SK-N-SH treated with all-trans-retinoic acid at 6 μM for 48 hours (cell line): ENCODE measurements around the gene TPST2.
A peak's percentile ranks its signal among the peaks of the same experiment; 100 is the strongest.

Source experiments
- ATAC-seq: fragments of 200-7000 bp; cut with Tn5 transposase; 3 replicates; pipeline ENCODE4 v1.9.1; 2020; ENCODE audit warnings: mild to moderate bottlenecking, moderate library complexity
- ARNTL ChIP-seq: fragments of 450-650 bp; formaldehyde crosslinking; IDR thresholded peaks from 2 replicates; pipeline ENCODE4 v1.5.0; 2020; ENCODE audit warnings: low read depth, mild to moderate bottlenecking, moderate library complexity, borderline replicate concordance
- BACH2 ChIP-seq: fragments of 250-450 bp; sonication (Bioruptor Pico); IDR thresholded peaks from 2 replicates; pipeline ENCODE4 v1.9.0; 2021; ENCODE audit warnings: mild to moderate bottlenecking, borderline replicate concordance
- CSDC2 ChIP-seq: fragments of 250-450 bp; sonication (Bioruptor Pico); IDR thresholded peaks from 2 replicates; pipeline ENCODE4 v1.5.0; 2020; ENCODE audit warnings: mild to moderate bottlenecking, moderate library complexity
- CSRNP3 ChIP-seq: fragments of 250-450 bp; sonication (Bioruptor Pico); IDR thresholded peaks from 2 replicates; pipeline ENCODE4 v1.5.1; 2021; ENCODE audit warnings: mild to moderate bottlenecking, moderate library complexity
- ESRRG ChIP-seq: fragments of 250-450 bp; sonication (Bioruptor Pico); IDR thresholded peaks from 2 replicates; pipeline ENCODE4 v1.6.1; 2021; ENCODE audit warnings: mild to moderate bottlenecking
- GLIS3 ChIP-seq: fragments of 250-450 bp; sonication (Bioruptor Pico); IDR thresholded peaks from 2 replicates; pipeline ENCODE4 v1.5.0; 2020; ENCODE audit warnings: mild to moderate bottlenecking, moderate library complexity
- ISL1 ChIP-seq: fragments of 250-450 bp; sonication (Bioruptor Pico); IDR thresholded peaks from 2 replicates; pipeline ENCODE4 v2.1.2; 2022; ENCODE audit warnings: mild to moderate bottlenecking, moderate library complexity
- OSR1 ChIP-seq: fragments of 250-450 bp; sonication (Bioruptor Pico); IDR thresholded peaks from 2 replicates; pipeline ENCODE4 v1.8.0; 2022; ENCODE audit warnings: moderate library complexity, mild to moderate bottlenecking, inconsistent platforms
- PATZ1 ChIP-seq: fragments of 250-450 bp; sonication (Bioruptor Pico); IDR thresholded peaks from 2 replicates; pipeline ENCODE4 v1.8.0; 2020; ENCODE audit warnings: mild to moderate bottlenecking, moderate library complexity, borderline replicate concordance
- POU6F1 ChIP-seq: fragments of 250-450 bp; sonication (Bioruptor Pico); IDR thresholded peaks from 2 replicates; pipeline ENCODE4 v1.8.0; 2021; ENCODE audit warnings: low read depth, mild to moderate bottlenecking, moderate library complexity, borderline replicate concordance
- PPARA ChIP-seq: fragments of 250-450 bp; sonication (Bioruptor Pico); IDR thresholded peaks from 2 replicates; pipeline ENCODE4 v1.5.0; 2020; ENCODE audit warnings: mild to moderate bottlenecking, borderline replicate concordance
- RARB ChIP-seq: fragments of 250-450 bp; sonication (Bioruptor Pico); IDR thresholded peaks from 2 replicates; pipeline ENCODE4 v1.8.0; 2021; ENCODE audit warnings: mild to moderate bottlenecking, moderate library complexity
- SNAI2 ChIP-seq: fragments of 250-450 bp; sonication (Bioruptor Pico); IDR thresholded peaks from 2 replicates; pipeline ENCODE4 v1.5.0; 2020; ENCODE audit warnings: mild to moderate bottlenecking, moderate library complexity
- TCF4 ChIP-seq: fragments of 250-450 bp; sonication (Bioruptor Pico); IDR thresholded peaks from 2 replicates; pipeline ENCODE4 v1.8.0; 2021; ENCODE audit warnings: mild to moderate bottlenecking, moderate library complexity, borderline replicate concordance
- TOX ChIP-seq: fragments of 250-450 bp; sonication (Bioruptor Pico); IDR thresholded peaks from 2 replicates; pipeline ENCODE4 v1.8.0; 2021; ENCODE audit warnings: mild to moderate bottlenecking, moderate library complexity, borderline replicate concordance
- ZC3H10 ChIP-seq: fragments of 250-450 bp; sonication (Bioruptor Pico); IDR thresholded peaks from 2 replicates; pipeline ENCODE4 v1.5.1; 2021; ENCODE audit warnings: mild to moderate bottlenecking, moderate library complexity
- ZFP3 ChIP-seq: fragments of 250-450 bp; sonication (Bioruptor Pico); IDR thresholded peaks from 2 replicates; pipeline ENCODE4 v1.5.0; 2020; ENCODE audit warnings: mild to moderate bottlenecking, moderate library complexity
- ZFP30 ChIP-seq: fragments of 450-650 bp; formaldehyde crosslinking; IDR thresholded peaks from 2 replicates; pipeline ENCODE4 v1.5.0; 2022; ENCODE audit warnings: mild to moderate bottlenecking, moderate library complexity
- ZNF565 ChIP-seq: fragments of 450-650 bp; formaldehyde crosslinking; conservative IDR thresholded peaks from 2 replicates; pipeline ENCODE4 v1.5.0; 2020; ENCODE audit warnings: low read depth, mild to moderate bottlenecking, moderate library complexity
- ZNF70 ChIP-seq: fragments of 450-650 bp; formaldehyde crosslinking; IDR thresholded peaks from 2 replicates; pipeline ENCODE4 v1.5.0; 2020; ENCODE audit warnings: mild to moderate bottlenecking, moderate library complexity
- ZNF8 ChIP-seq: fragments of 450-650 bp; formaldehyde crosslinking; IDR thresholded peaks from 2 replicates; pipeline ENCODE4 v1.5.0; 2020; ENCODE audit warnings: mild to moderate bottlenecking, moderate library complexity
- TF ChIP-seq, protein P1 (sequence below): fragments of 250-450 bp; sonication (Bioruptor Pico); IDR thresholded peaks from 2 replicates; pipeline ENCODE4 v1.5.1; 2020; ENCODE audit warnings: low read depth, mild to moderate bottlenecking, moderate library complexity

Gene TPST2

GRCh38 chr22:26610072-26610958 lies 20.4 kb upstream of the TPST2 start:
- no peak for TF ChIP-seq ZFP3 (CRISPR knock-in tag)
- TF ChIP-seq BACH2 (CRISPR knock-in tag) = no peak
- TF ChIP-seq GLIS3 (CRISPR knock-in tag) = no peak
- TF ChIP-seq TOX (CRISPR knock-in tag) = no peak
- TF ChIP-seq PATZ1 (CRISPR knock-in tag) = no peak
- TF ChIP-seq PPARA (CRISPR knock-in tag) = no peak
- TF ChIP-seq CSRNP3 (CRISPR knock-in tag) = no peak
- TF ChIP-seq TCF4 = no peak
- no peak for TF ChIP-seq OSR1 (CRISPR knock-in tag)
- no peak for TF ChIP-seq ZNF565
- TF ChIP-seq, protein P1, sequence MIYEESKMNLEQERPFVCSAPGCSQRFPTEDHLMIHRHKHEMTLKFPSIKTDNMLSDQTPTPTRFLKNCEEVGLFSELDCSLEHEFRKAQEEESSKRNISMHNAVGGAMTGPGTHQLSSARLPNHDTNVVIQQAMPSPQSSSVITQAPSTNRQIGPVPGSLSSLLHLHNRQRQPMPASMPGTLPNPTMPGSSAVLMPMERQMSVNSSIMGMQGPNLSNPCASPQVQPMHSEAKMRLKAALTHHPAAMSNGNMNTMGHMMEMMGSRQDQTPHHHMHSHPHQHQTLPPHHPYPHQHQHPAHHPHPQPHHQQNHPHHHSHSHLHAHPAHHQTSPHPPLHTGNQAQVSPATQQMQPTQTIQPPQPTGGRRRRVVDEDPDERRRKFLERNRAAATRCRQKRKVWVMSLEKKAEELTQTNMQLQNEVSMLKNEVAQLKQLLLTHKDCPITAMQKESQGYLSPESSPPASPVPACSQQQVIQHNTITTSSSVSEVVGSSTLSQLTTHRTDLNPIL (CRISPR knock-in tag) = no peak
- no peak for TF ChIP-seq ZFP30
- no peak for TF ChIP-seq ZC3H10
- no peak for TF ChIP-seq ESRRG (CRISPR knock-in tag)
- no peak for TF ChIP-seq CSDC2 (CRISPR knock-in tag)
- TF ChIP-seq ZNF70 = no peak
- ATAC-seq = peak; percentile 85

DNA sequence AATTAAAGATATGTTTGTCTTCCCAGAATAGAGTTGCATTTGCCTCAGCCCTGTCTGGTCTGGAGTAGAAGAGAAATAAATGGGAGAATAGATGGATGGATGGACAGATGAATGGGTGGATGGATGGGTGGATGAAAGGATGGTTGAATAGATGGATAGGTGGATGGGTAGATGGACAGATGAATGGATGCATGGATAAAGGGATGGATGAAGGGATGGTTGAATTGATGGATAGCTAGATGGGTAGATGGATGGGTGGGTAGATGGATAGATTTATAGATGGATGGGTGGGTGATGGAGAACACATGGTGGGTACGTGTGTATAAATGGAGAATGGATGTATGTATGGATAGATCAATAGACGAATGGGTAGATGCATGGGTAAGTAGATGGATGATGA lies 19.4 kb upstream of the TPST2 start:
- no peak for ATAC-seq
- TF ChIP-seq POU6F1 (CRISPR knock-in tag) = no peak
- TF ChIP-seq PPARA (CRISPR knock-in tag) = no peak
- no peak for TF ChIP-seq RARB
- no peak for TF ChIP-seq BACH2 (CRISPR knock-in tag)
- TF ChIP-seq CSDC2 (CRISPR knock-in tag) = no peak
- no peak for TF ChIP-seq ZFP30

DNA sequence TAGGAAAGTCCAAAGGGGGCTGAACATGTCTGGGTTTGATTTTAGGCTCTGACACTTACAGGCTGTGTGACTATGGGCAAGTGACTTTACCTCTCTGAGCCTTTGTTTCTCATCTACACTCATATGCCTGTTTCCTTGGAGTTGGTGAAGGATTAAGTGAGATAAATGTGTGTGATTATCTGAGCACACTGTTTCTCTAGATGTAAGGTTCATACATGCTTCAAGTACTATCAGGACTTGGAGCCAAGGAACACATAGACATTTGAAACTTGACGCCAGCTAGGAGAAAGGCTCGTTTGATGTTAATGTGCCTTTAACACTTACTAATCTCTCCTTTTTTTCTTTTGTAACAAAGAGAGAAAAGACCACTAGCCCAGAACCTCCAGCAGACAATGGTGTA lies 18.2 kb upstream of the TPST2 start:
- ATAC-seq = no peak

DNA sequence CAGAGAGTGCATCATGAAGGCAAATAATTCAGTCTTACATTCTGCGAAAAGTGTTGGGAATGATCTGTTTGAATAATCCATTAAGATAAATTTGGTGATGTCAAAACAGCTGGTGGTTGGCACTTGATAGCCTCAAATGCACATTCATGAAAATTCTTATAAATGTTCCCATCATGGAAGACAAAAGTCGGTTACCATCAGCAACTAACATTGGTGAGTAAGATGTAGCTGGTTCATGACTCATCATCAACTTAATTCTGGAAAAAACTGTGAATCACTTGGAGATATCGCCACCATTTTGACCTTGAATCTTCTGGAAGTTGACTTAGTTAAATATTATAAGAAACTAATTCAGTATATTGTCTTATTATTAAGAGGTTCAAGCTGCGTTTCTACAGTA lies 16.7 kb upstream of the TPST2 start:
- TF ChIP-seq SNAI2 (CRISPR knock-in tag) (no peak), OSR1 (CRISPR knock-in tag) (no peak), GLIS3 (CRISPR knock-in tag) (no peak), TOX (CRISPR knock-in tag) (no peak), ISL1 (no peak), ZFP30 (no peak), PPARA (CRISPR knock-in tag) (no peak)
- ATAC-seq = no peak

More for the DNA sequence above, 18.2 kb upstream of the TPST2 start:
- TF ChIP-seq OSR1 (CRISPR knock-in tag) = no peak
- TF ChIP-seq ARNTL = no peak
- TF ChIP-seq SNAI2 (CRISPR knock-in tag) = no peak
- TF ChIP-seq ZNF8 = no peak
- TF ChIP-seq RARB = no peak
- TF ChIP-seq CSDC2 (CRISPR knock-in tag) = no peak
- TF ChIP-seq ZNF565 = no peak
- TF ChIP-seq GLIS3 (CRISPR knock-in tag) = no peak
- no peak for TF ChIP-seq ZFP3 (CRISPR knock-in tag)
- TF ChIP-seq BACH2 (CRISPR knock-in tag) = no peak
- no peak for TF ChIP-seq ESRRG (CRISPR knock-in tag)
